CD4-positive, alpha-beta T cell treated with Interleukin-15 for 1 hour (primary cell): ENCODE results near the gene NSRP1.
"Not testable (repeated sequence)": the region's sequence is repeated elsewhere in the genome, so short reads cannot be mapped to it uniquely, and the experiment has no call there.

Experiments used
- DNase-seq: peaks from one replicate; pipeline ENCODE4 v3.0.0-alpha.2; 2020

NSRP1 gene

GRCh38 chr17:30188211-30188939 is 71.8 kb downstream of the NSRP1 start:
- no peak for DNase-seq

GRCh38 chr17:30191072-30191471 is 74.5 kb downstream of the NSRP1 start:
- DNase-seq = no peak

- DNase-seq = no peak
Observed at GRCh38 chr17:30196504-30196903, 79.9 kb downstream of the NSRP1 start.

- no peak for DNase-seq
Observed at GRCh38 chr17:30197416-30197815, 80.8 kb downstream of the NSRP1 start.

GRCh38 chr17:30199600-30199999 is 83.0 kb downstream of the NSRP1 start:
- no peak for DNase-seq

- DNase-seq = no peak
Observed at GRCh38 chr17:30200106-30200505, 83.5 kb downstream of the NSRP1 start.

GRCh38 chr17:30200656-30201055 is 84.0 kb downstream of the NSRP1 start:
- DNase-seq = not testable (repeated sequence)

- no peak for DNase-seq
Observed at GRCh38 chr17:30203471-30203981, 86.9 kb downstream of the NSRP1 start.

GRCh38 chr17:30207655-30208054 is 91.0 kb downstream of the NSRP1 start:
- DNase-seq = no peak

GRCh38 chr17:30208214-30208613 is 91.6 kb downstream of the NSRP1 start:
- DNase-seq = no peak

GRCh38 chr17:30209930-30210329 is 93.3 kb downstream of the NSRP1 start:
- DNase-seq = no peak

- DNase-seq = no peak
Observed at GRCh38 chr17:30210366-30210765, 93.8 kb downstream of the NSRP1 start.

- no peak for DNase-seq
Observed at GRCh38 chr17:30210901-30211300, 94.3 kb downstream of the NSRP1 start.

GRCh38 chr17:30211371-30211770 is 94.8 kb downstream of the NSRP1 start:
- no peak for DNase-seq

- DNase-seq = no peak
Observed at GRCh38 chr17:30212750-30213149, 96.1 kb downstream of the NSRP1 start.

GRCh38 chr17:30217054-30217453 is 100.4 kb downstream of the NSRP1 start:
- DNase-seq = no peak

- no peak for DNase-seq
Observed at GRCh38 chr17:30217746-30218245, 101.2 kb downstream of the NSRP1 start.

GRCh38 chr17:30218799-30219198 is 102.2 kb downstream of the NSRP1 start:
- DNase-seq = no peak

GRCh38 chr17:30219315-30219714 is 102.7 kb downstream of the NSRP1 start:
- DNase-seq = no peak

GRCh38 chr17:30219833-30220232 is 103.2 kb downstream of the NSRP1 start:
- DNase-seq = no peak

- no peak for DNase-seq
Observed at GRCh38 chr17:30220414-30220813, 103.8 kb downstream of the NSRP1 start.

GRCh38 chr17:30221346-30221745 is 104.7 kb downstream of the NSRP1 start:
- no peak for DNase-seq

GRCh38 chr17:30222251-30222650 is 105.6 kb downstream of the NSRP1 start:
- no peak for DNase-seq

- no peak for DNase-seq
Observed at GRCh38 chr17:30222721-30223175, 106.1 kb downstream of the NSRP1 start.
